Upper lobe of left lung (tissue), 6 donors: Measurements from ENCODE around the gene PJA2. TPM values are rescaled to one million over a fixed set of nuclear protein-coding genes. Genes with fewer than 3 reads are reported as not detected.

Experiments used
- ATAC-seq, 2 donors: fragments of 200-7000 bp; cut with Tn5 transposase; one replicate each; pipeline ENCODE4 v1.9.1; 2022; ENCODE audit warnings: mild to moderate bottlenecking in 2 of 2, moderate library complexity in 2 of 2; ENCODE audit not compliant: low FRiP score in 2 of 2
- DNase-seq, 2 donors: peaks; one replicate each; pipeline ENCODE4 v3.0.0-alpha.2; 2019 to 2020
- H3K27ac ChIP-seq, 4 donors: fragments of 200-600 bp; sonication (generic); one replicate each; pipeline ENCODE4 v1.5.1; 2016 to 2019
- H3K27me3 ChIP-seq, 4 donors: fragments of 200-600 bp; sonication (generic); one replicate each; pipeline ENCODE4 v1.5.1; 2017 to 2019
- H3K36me3 ChIP-seq, 4 donors: fragments of 200-600 bp; sonication (generic); one replicate each; pipeline ENCODE4 v1.5.1; 2016 to 2019
- H3K4me1 ChIP-seq, 4 donors: fragments of 200-600 bp; sonication (generic); one replicate each; pipeline ENCODE4 v1.5.1; 2018 to 2019
- H3K4me3 ChIP-seq, 4 donors: fragments of 200-600 bp; sonication (generic); one replicate each; pipeline ENCODE4 v1.5.1; 2017 to 2019; ENCODE audit warnings: mild to moderate bottlenecking in 2 of 4, moderate library complexity in 1 of 4
- H3K9me3 ChIP-seq, 4 donors: fragments of 200-600 bp; sonication (generic); one replicate each; pipeline ENCODE4 v1.5.1; 2018 to 2019
- EP300 ChIP-seq, 4 donors: sonication (generic); formaldehyde crosslinking; IDR thresholded peaks; one replicate each; pipeline ENCODE4 v1.5.1; 2017; ENCODE audit warnings: antibody characterized with exemption in 4 of 4, control low read depth in 2 of 4
- POLR2A ChIP-seq, 4 donors: fragments of 450-650 bp; IDR thresholded peaks; one replicate each; pipeline ENCODE4 v1.5.1; 2016 to 2017; ENCODE audit warnings: antibody characterized with exemption in 4 of 4, mild to moderate bottlenecking in 2 of 4
- POLR2AphosphoS5 ChIP-seq, 2 donors: sonication (generic); formaldehyde crosslinking; IDR thresholded peaks; one replicate each; pipeline ENCODE4 v1.5.1; 2017; ENCODE audit warnings: antibody characterized with exemption in 2 of 2
- WGBS, 2 donors: methylation state at CpG; one replicate each; pipeline ENCODE4 v1.1.5; 2017 to 2018; 5-methylcytosine and 5-hydroxymethylcytosine counted together
- total RNA-seq, 6 donors: library from RNA; depleted of rRNA in 4 of 6; stranded (reverse); fragments of >200 nt in 4 of 6; gene quantifications; one replicate each; pipeline versions ENCODE4 v1.1.0 to v1.2.1, GENCODE V29; 2016 to 2021
- TF ChIP-seq, protein P1 (sequence below), 6 experiments: fragments of 450-650 bp in 4 of 6; fragments of 200-600 bp in 2 of 6; sonication (generic) in 2 of 6; IDR thresholded peaks; one replicate each; pipeline ENCODE4 v1.5.1; 2016 to 2019; ENCODE audit warnings: antibody characterized with exemption in 6 of 6
- donor health status: DM: no; HTN: no; CAD: no; lungs with moderate emphysema.
- donor health status: DM: no; HTN: yes; CAD: no; lungs with severe emphysema.

PJA2 gene
- total RNA-seq, 6 donors from 2014 or later: 38.0 to 114 (median 78.0) TPM

DNA sequence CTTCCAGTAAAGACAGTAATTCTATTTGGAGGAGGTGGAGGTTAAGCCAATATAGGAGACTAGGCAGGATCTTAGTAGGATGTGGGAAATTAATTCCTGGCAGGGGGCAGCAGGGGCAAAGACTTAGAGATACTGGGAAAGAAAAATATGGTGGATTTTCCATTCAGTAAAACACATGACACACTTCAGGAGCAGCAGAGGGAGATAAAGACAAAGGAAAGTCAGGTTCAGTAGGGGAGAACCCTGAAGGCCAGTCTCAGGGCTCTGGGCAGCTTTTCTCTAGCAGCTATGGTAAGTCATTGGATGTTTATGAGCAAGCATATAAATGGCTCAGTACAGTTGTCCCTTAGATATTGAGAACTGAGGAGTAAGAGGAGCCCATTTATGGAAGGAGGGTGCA lies 105.5 kb downstream of the PJA2 start:
- Histone ChIP-seq H3K36me3 (no peaks in the 10 kb centered on the region), H3K9me3 (no peaks in the 10 kb centered on the region), H3K27ac (no peak overlapping the region), H3K4me1 (no peaks in the 10 kb centered on the region), H3K4me3 (no peak overlapping the region), H3K27me3 (no peaks in the 10 kb centered on the region)
- TF ChIP-seq, protein P1, sequence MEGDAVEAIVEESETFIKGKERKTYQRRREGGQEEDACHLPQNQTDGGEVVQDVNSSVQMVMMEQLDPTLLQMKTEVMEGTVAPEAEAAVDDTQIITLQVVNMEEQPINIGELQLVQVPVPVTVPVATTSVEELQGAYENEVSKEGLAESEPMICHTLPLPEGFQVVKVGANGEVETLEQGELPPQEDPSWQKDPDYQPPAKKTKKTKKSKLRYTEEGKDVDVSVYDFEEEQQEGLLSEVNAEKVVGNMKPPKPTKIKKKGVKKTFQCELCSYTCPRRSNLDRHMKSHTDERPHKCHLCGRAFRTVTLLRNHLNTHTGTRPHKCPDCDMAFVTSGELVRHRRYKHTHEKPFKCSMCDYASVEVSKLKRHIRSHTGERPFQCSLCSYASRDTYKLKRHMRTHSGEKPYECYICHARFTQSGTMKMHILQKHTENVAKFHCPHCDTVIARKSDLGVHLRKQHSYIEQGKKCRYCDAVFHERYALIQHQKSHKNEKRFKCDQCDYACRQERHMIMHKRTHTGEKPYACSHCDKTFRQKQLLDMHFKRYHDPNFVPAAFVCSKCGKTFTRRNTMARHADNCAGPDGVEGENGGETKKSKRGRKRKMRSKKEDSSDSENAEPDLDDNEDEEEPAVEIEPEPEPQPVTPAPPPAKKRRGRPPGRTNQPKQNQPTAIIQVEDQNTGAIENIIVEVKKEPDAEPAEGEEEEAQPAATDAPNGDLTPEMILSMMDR (IDR thresholded peaks at IDR 0.05): no peak
- TF ChIP-seq POLR2A (IDR thresholded peaks at IDR 0.05) (no peak), EP300 (IDR thresholded peaks at IDR 0.05) (no peak), POLR2AphosphoS5 (IDR thresholded peaks at IDR 0.05) (no peak)
- DNase-seq (no peak), ATAC-seq (no peak)

GRCh38 chr5:109300367-109300766 lies 109.4 kb downstream of the PJA2 start:
- WGBS, 2 donors: 90 to 94% methylated on average over 2 of the region's 2 CpGs

GRCh38 chr5:109299557-109299956 lies 110.2 kb downstream of the PJA2 start:
- Histone ChIP-seq H3K9me3 (no peaks in the 10 kb centered on the region), H3K27me3 (no peaks in the 10 kb centered on the region), H3K36me3 (no peaks in the 10 kb centered on the region), H3K27ac (no peak overlapping the region), H3K4me3 (no peak overlapping the region), H3K4me1 (no peaks in the 10 kb centered on the region)
- no peak for ATAC-seq
- no peak for TF ChIP-seq EP300 (IDR thresholded peaks at IDR 0.05)
- 73 to 84% methylated on average over 3 to 6 of the region's 6 CpGs for WGBS, 2 donors
- no peak for DNase-seq

More at GRCh38 chr5:109300367-109300766, 109.4 kb downstream of the PJA2 start:
- no peaks in the 10 kb centered on the region for H3K4me1 ChIP-seq
- H3K36me3 ChIP-seq: no peaks in the 10 kb centered on the region
- no peaks in the 10 kb centered on the region for H3K9me3 ChIP-seq
- DNase-seq (no peak), ATAC-seq (no peak)
- no peak overlapping the region for H3K4me3 ChIP-seq
- no peaks in the 10 kb centered on the region for H3K27me3 ChIP-seq
- TF ChIP-seq POLR2AphosphoS5 (IDR thresholded peaks at IDR 0.05) (no peak), EP300 (IDR thresholded peaks at IDR 0.05) (no peak), POLR2A (IDR thresholded peaks at IDR 0.05) (no peak)
- TF ChIP-seq, protein P1 (IDR thresholded peaks at IDR 0.05): no peak
- H3K27ac ChIP-seq: no peak overlapping the region

DNA sequence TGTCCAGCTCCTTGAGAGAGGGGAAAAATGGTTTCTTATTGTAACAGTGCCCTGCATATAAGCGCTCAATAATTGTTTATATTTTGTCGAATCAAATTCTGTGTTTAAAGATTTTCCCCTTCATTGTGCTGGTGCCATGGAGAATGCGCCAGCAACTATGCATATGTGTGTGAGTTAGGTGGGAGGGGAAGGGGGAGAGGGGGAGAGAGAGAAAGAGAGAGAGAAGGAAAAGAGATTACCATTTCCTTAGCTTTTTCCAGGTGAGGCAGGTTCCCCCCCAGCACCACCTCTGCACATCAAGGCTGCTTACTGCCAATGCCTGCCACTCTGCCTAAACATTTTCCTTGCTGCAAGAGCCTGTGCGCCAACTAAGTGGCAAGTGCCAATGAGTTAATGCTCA lies 111.0 kb downstream of the PJA2 start:
- 51 to 74% methylated on average over 4 of the region's 4 CpGs for WGBS, 2 donors
- H3K9me3 ChIP-seq: no peaks in the 10 kb centered on the region
- peak in 1 of 2 donors; percentile 16 for ATAC-seq
- no peaks in the 10 kb centered on the region for H3K27me3 ChIP-seq
- TF ChIP-seq POLR2A (IDR thresholded peaks at IDR 0.05) (no peak), EP300 (IDR thresholded peaks at IDR 0.05) (no peak), POLR2AphosphoS5 (IDR thresholded peaks at IDR 0.05) (no peak)
- TF ChIP-seq, protein P1 (IDR thresholded peaks at IDR 0.05): no peak
- no peak for DNase-seq
- H3K4me3 ChIP-seq: no peak overlapping the region
- H3K36me3 ChIP-seq: no peaks in the 10 kb centered on the region
- no peak overlapping the region for H3K27ac ChIP-seq
- no peaks in the 10 kb centered on the region for H3K4me1 ChIP-seq

GRCh38 chr5:109297900-109298299 lies 111.9 kb downstream of the PJA2 start:
- H3K9me3 ChIP-seq: no peaks in the 10 kb centered on the region
- H3K4me3 ChIP-seq: no peak overlapping the region
- 86 to 90% methylated on average over 9 of the region's 9 CpGs for WGBS, 2 donors
- H3K27ac ChIP-seq: no peak overlapping the region
- TF ChIP-seq POLR2A (IDR thresholded peaks at IDR 0.05) (no peak), EP300 (IDR thresholded peaks at IDR 0.05) (no peak), POLR2AphosphoS5 (IDR thresholded peaks at IDR 0.05) (no peak)
- TF ChIP-seq, protein P1 (IDR thresholded peaks at IDR 0.05): no peak
- DNase-seq: no peak
- no peak for ATAC-seq
- H3K27me3 ChIP-seq: no peaks in the 10 kb centered on the region
- H3K4me1 ChIP-seq: no peaks in the 10 kb centered on the region
- no peaks in the 10 kb centered on the region for H3K36me3 ChIP-seq
